A549 (cell line): ENCODE results near the gene CERS2.

Source experiments
- EP300 ChIP-seq, 2 experiments: fragments of >200 bp; sonication (Bioruptor Twin); formaldehyde crosslinking; IDR thresholded peaks; 2 replicates in 1 of 2; 3 replicates in 1 of 2; pipeline ENCODE4 v1.6.1; 2016 to 2017
- FOSB ChIP-seq: fragments of 250-450 bp; sonication (Bioruptor Pico); IDR thresholded peaks from 2 replicates; pipeline ENCODE4 v1.5.0; 2020; ENCODE audit warnings: mild to moderate bottlenecking, moderate library complexity
- FOXS1 ChIP-seq: fragments of 250-450 bp; sonication (Bioruptor Pico); IDR thresholded peaks from 2 replicates; pipeline ENCODE4 v1.5.0; 2020; ENCODE audit warnings: mild to moderate bottlenecking, moderate library complexity
- GATA3 ChIP-seq: IDR thresholded peaks from 2 replicates; pipeline ENCODE4 v1.6.1; 2012; ENCODE audit warnings: borderline replicate concordance
- HOXB5 ChIP-seq: fragments of 250-450 bp; sonication (Bioruptor Pico); IDR thresholded peaks from 2 replicates; pipeline ENCODE4 v1.5.0; 2020; ENCODE audit warnings: mild to moderate bottlenecking, moderate library complexity
- MAFK ChIP-seq: fragments of 450-650 bp; IDR thresholded peaks from 2 replicates; pipeline ENCODE4 v1.6.1; 2014; ENCODE audit not compliant: partially characterized antibody
- MYC ChIP-seq: IDR thresholded peaks from 2 replicates; pipeline ENCODE4 v1.6.1; 2012; ENCODE audit warnings: mild to moderate bottlenecking, inconsistent platforms, low read length, improper control_type of control experiment, borderline replicate concordance
- POLR2A ChIP-seq: IDR thresholded peaks from 2 replicates; pipeline ENCODE4 v1.6.1; 2012; ENCODE audit warnings: mild to moderate bottlenecking, low read length
- RAD21 ChIP-seq, 2 experiments: fragments of >200 bp in 1 of 2; sonication (Bioruptor Twin) in 1 of 2; formaldehyde crosslinking in 1 of 2; IDR thresholded peaks in 1 of 2; conservative IDR thresholded peaks in 1 of 2; 2 replicates in 1 of 2; 3 replicates in 1 of 2; pipeline ENCODE4 v1.6.1; 2012 to 2018; ENCODE audit warnings: inconsistent platforms in 1 of 2
- SREBF2 ChIP-seq: fragments of 450-650 bp; IDR thresholded peaks from 2 replicates; pipeline ENCODE4 v1.6.1; 2014; ENCODE audit warnings: mild to moderate bottlenecking, moderate library complexity
- ZFP36 ChIP-seq: fragments of 450-650 bp; IDR thresholded peaks from 2 replicates; pipeline ENCODE4 v1.6.1; 2014; ENCODE audit warnings: borderline replicate concordance; ENCODE audit not compliant: partially characterized antibody
- TF ChIP-seq, protein P1 (sequence below): fragments of 200-600 bp; sonication (generic); IDR thresholded peaks from 2 replicates; pipeline ENCODE4 v1.6.1; 2016; ENCODE audit warnings: antibody characterized with exemption, mild to moderate bottlenecking, moderate library complexity
- TF ChIP-seq, protein P2 (sequence below): fragments of >200 bp; sonication (Bioruptor Twin); formaldehyde crosslinking; IDR thresholded peaks from 3 replicates; pipeline ENCODE4 v1.5.1; 2016
- TF ChIP-seq, protein P3 (sequence below): fragments of 450-650 bp; IDR thresholded peaks from 2 replicates; pipeline ENCODE4 v1.6.1; 2014; ENCODE audit warnings: antibody characterized with exemption

DNA sequence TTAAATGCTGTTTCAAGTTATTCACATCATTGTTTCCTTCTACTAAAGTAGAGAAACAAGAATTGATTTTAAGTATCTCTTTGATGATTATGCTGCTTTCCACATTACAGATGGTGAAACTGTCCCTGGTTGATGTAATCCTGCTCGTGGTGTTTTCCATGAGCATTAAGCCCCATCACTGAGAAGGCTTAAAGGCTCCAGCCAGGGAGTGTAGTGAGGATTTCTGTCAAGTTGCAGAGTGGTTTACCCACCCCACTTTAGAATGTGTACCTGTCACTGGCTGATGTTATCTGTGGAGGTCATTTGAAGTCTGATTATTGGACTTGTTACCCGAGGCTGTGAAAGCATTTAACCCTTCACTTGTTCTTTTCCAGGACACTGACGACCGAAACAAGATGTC, 12.9 kb downstream of the CERS2 start:
- TF ChIP-seq, protein P1, sequence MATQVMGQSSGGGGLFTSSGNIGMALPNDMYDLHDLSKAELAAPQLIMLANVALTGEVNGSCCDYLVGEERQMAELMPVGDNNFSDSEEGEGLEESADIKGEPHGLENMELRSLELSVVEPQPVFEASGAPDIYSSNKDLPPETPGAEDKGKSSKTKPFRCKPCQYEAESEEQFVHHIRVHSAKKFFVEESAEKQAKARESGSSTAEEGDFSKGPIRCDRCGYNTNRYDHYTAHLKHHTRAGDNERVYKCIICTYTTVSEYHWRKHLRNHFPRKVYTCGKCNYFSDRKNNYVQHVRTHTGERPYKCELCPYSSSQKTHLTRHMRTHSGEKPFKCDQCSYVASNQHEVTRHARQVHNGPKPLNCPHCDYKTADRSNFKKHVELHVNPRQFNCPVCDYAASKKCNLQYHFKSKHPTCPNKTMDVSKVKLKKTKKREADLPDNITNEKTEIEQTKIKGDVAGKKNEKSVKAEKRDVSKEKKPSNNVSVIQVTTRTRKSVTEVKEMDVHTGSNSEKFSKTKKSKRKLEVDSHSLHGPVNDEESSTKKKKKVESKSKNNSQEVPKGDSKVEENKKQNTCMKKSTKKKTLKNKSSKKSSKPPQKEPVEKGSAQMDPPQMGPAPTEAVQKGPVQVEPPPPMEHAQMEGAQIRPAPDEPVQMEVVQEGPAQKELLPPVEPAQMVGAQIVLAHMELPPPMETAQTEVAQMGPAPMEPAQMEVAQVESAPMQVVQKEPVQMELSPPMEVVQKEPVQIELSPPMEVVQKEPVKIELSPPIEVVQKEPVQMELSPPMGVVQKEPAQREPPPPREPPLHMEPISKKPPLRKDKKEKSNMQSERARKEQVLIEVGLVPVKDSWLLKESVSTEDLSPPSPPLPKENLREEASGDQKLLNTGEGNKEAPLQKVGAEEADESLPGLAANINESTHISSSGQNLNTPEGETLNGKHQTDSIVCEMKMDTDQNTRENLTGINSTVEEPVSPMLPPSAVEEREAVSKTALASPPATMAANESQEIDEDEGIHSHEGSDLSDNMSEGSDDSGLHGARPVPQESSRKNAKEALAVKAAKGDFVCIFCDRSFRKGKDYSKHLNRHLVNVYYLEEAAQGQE: no peak
- TF ChIP-seq RAD21 (conservative IDR thresholded peaks at IDR 0.05 in 1 of 2, IDR thresholded peaks at IDR 0.05 in 1 of 2) (no peak), MAFK (no peak), POLR2A (no peak), MYC (no peak), HOXB5 (CRISPR knock-in tag) (no peak), EP300 (IDR thresholded peaks at IDR 0.05) (no peak), SREBF2 (no peak), FOSB (no peak), GATA3 (no peak), FOXS1 (no peak), ZFP36 (no peak)
- TF ChIP-seq, protein P2, sequence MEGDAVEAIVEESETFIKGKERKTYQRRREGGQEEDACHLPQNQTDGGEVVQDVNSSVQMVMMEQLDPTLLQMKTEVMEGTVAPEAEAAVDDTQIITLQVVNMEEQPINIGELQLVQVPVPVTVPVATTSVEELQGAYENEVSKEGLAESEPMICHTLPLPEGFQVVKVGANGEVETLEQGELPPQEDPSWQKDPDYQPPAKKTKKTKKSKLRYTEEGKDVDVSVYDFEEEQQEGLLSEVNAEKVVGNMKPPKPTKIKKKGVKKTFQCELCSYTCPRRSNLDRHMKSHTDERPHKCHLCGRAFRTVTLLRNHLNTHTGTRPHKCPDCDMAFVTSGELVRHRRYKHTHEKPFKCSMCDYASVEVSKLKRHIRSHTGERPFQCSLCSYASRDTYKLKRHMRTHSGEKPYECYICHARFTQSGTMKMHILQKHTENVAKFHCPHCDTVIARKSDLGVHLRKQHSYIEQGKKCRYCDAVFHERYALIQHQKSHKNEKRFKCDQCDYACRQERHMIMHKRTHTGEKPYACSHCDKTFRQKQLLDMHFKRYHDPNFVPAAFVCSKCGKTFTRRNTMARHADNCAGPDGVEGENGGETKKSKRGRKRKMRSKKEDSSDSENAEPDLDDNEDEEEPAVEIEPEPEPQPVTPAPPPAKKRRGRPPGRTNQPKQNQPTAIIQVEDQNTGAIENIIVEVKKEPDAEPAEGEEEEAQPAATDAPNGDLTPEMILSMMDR: no peak
- TF ChIP-seq, protein P3, sequence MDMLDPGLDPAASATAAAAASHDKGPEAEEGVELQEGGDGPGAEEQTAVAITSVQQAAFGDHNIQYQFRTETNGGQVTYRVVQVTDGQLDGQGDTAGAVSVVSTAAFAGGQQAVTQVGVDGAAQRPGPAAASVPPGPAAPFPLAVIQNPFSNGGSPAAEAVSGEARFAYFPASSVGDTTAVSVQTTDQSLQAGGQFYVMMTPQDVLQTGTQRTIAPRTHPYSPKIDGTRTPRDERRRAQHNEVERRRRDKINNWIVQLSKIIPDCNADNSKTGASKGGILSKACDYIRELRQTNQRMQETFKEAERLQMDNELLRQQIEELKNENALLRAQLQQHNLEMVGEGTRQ: no peak
